K562 (cell line): Measurements from ENCODE around the gene CCDC17. TPM values are rescaled to one million over a fixed set of nuclear protein-coding genes. Genes with fewer than 3 reads are reported as not detected.

ENCODE experiments used
- C11orf30 ChIP-seq: fragments of 450-650 bp; IDR thresholded peaks from 2 replicates; pipeline ENCODE4 v1.6.1; 2016; ENCODE audit warnings: low read depth, mild to moderate bottlenecking
- CEBPB ChIP-seq: fragments of 450-650 bp; IDR thresholded peaks from 2 replicates; pipeline ENCODE4 v1.6.1; 2016; ENCODE audit warnings: missing genetic modification characterization, missing compliant biosample characterization
- CEBPG ChIP-seq, 3 experiments: fragments of 200-800 bp in 1 of 3; sonication (Bioruptor generic) in 1 of 3; sonication (generic) in 1 of 3; formaldehyde crosslinking in 1 of 3; IDR thresholded peaks in 2 of 3; conservative IDR thresholded peaks in 1 of 3; 2 replicates each; pipeline versions ENCODE4 v1.6.1 to v1.8.0; 2016 to 2022; ENCODE audit warnings: missing compliant biosample characterization in 2 of 3, missing genetic modification characterization in 2 of 3, mild to moderate bottlenecking in 1 of 3, missing genetic modification reagents in 1 of 3
- CHD2 ChIP-seq: IDR thresholded peaks from 2 replicates; pipeline ENCODE4 v1.6.1; 2011; ENCODE audit warnings: low read depth, low read length
- CREB1 ChIP-seq, 2 experiments: sonication (generic) in 1 of 2; formaldehyde crosslinking in 1 of 2; IDR thresholded peaks; 2 replicates each; pipeline versions ENCODE4 v1.6.1 to v1.8.0; 2012 to 2022; ENCODE audit warnings: inconsistent platforms in 1 of 2, mild to moderate bottlenecking in 1 of 2, missing genetic modification reagents in 1 of 2, moderate library complexity in 1 of 2
- CREM ChIP-seq: IDR thresholded peaks from 2 replicates; pipeline ENCODE4 v1.6.1; 2014; ENCODE audit warnings: antibody characterized with exemption, low read depth
- CTCFL ChIP-seq: IDR thresholded peaks from 2 replicates; pipeline ENCODE4 v1.6.1; 2011; ENCODE audit warnings: borderline replicate concordance, low read depth, mild to moderate bottlenecking, moderate library complexity, low read length; ENCODE audit not compliant: insufficient read depth, poor library complexity, severe bottlenecking
- CXXC5 ChIP-seq: fragments of 250-450 bp; sonication (Bioruptor Pico); IDR thresholded peaks from 2 replicates; pipeline ENCODE4 v1.8.0; 2022; ENCODE audit warnings: inconsistent platforms, mild to moderate bottlenecking, moderate library complexity
- EHMT2 ChIP-seq: fragments of 450-650 bp; IDR thresholded peaks from 2 replicates; pipeline ENCODE4 v1.6.1; 2018; ENCODE audit warnings: antibody characterized with exemption
- HIVEP1 ChIP-seq: fragments of 250-450 bp; sonication (Bioruptor Pico); IDR thresholded peaks from 2 replicates; pipeline ENCODE4 v1.4.0; 2020; ENCODE audit warnings: mild to moderate bottlenecking
- HNRNPL ChIP-seq: fragments of 200-400 bp; formaldehyde crosslinking; IDR thresholded peaks from 2 replicates; pipeline ENCODE4 v1.6.1; 2017; ENCODE audit warnings: low read depth, mild to moderate bottlenecking, low read length
- IRF9 ChIP-seq: fragments of 450-650 bp; IDR thresholded peaks from 2 replicates; pipeline ENCODE4 v1.6.1; 2016; ENCODE audit warnings: missing biosample characterization, missing genetic modification characterization
- KLF16 ChIP-seq: IDR thresholded peaks from 2 replicates; pipeline ENCODE4 v1.6.1; 2016; ENCODE audit warnings: antibody characterized with exemption
- MAFG ChIP-seq: fragments of 450-650 bp; conservative IDR thresholded peaks from 2 replicates; pipeline ENCODE4 v1.6.1; 2016; ENCODE audit warnings: missing genetic modification characterization, missing compliant biosample characterization
- MAX ChIP-seq: sonication (generic); formaldehyde crosslinking; IDR thresholded peaks from 2 replicates; pipeline ENCODE4 v1.9.0; 2022; ENCODE audit warnings: mild to moderate bottlenecking, missing genetic modification reagents
- NEUROD1 ChIP-seq: fragments of 150-350 bp; IDR thresholded peaks from 2 replicates; pipeline ENCODE4 v1.6.1; 2014; ENCODE audit warnings: borderline replicate concordance, low read length, low read depth; ENCODE audit not compliant: partially characterized antibody
- PURB ChIP-seq: sonication (generic); formaldehyde crosslinking; IDR thresholded peaks from 2 replicates; pipeline ENCODE4 v1.9.0; 2021; ENCODE audit warnings: low read depth, mild to moderate bottlenecking, missing genetic modification reagents
- RBM34 ChIP-seq: fragments of 200-400 bp; formaldehyde crosslinking; IDR thresholded peaks from 2 replicates; pipeline ENCODE4 v1.6.1; 2018; ENCODE audit warnings: low read length, borderline replicate concordance; ENCODE audit not compliant: insufficient read depth
- TBL1XR1 ChIP-seq, 2 experiments: IDR thresholded peaks; 2 replicates each; pipeline ENCODE4 v1.6.1; 2012; ENCODE audit warnings: improper control_type of control experiment in 2 of 2, low read length in 2 of 2, mild to moderate bottlenecking in 1 of 2
- U2AF1 ChIP-seq: fragments of 200-400 bp; formaldehyde crosslinking; optimal IDR thresholded peaks from 2 replicates; pipeline ENCODE3; 2017; ENCODE audit warnings: mild to moderate bottlenecking, low read depth, low read length, moderate library complexity
- ZHX1 ChIP-seq: fragments of 150-350 bp; conservative IDR thresholded peaks from 2 replicates; pipeline ENCODE4 v1.6.1; 2014; ENCODE audit warnings: low read length
- ZNF140 ChIP-seq: fragments of 250-450 bp; sonication (Bioruptor Pico); IDR thresholded peaks from 2 replicates; pipeline ENCODE4 v1.8.0; 2021; ENCODE audit warnings: moderate library complexity, mild to moderate bottlenecking, inconsistent platforms
- ZNF146 ChIP-seq: IDR thresholded peaks from one replicate; pipeline ENCODE4 v1.6.1; 2018; ENCODE audit warnings: missing compliant biosample characterization; ENCODE audit not compliant: unreplicated experiment
- ZNF253 ChIP-seq: fragments of 250-450 bp; sonication (Bioruptor Pico); conservative IDR thresholded peaks from 2 replicates; pipeline ENCODE4 v1.6.1; 2021; ENCODE audit warnings: mild to moderate bottlenecking
- ZNF668 ChIP-seq: fragments of 250-450 bp; sonication (Bioruptor Pico); IDR thresholded peaks from 2 replicates; pipeline ENCODE4 v1.8.0; 2022; ENCODE audit warnings: mild to moderate bottlenecking, inconsistent platforms
- polyA plus RNA-seq, 8 experiments: library from polyadenylated mRNA; depleted of rRNA in 4 of 8; stranded (reverse) in 5 of 8; unstranded in 3 of 8; fragments of >200 nt; fragmentation: Nextera tagmentation in 2 of 8; fragmentation: Illumina TruSeq in 1 of 8; extraction: Ambion mirVana in 2 of 8; extraction: Trizol in 1 of 8; gene quantifications; 2 replicates each; pipeline versions ENCODE4 v1.2.1 to v1.2.3, GENCODE V29; 2011 to 2014; ENCODE audit warnings: inconsistent platforms in 1 of 8, missing spikeins in 1 of 8
- total RNA-seq, 7 experiments: library from RNA; depleted of rRNA in 6 of 7; stranded (reverse); fragments of >200 nt in 6 of 7; fragmentation: Illumina TruSeq in 2 of 7; extraction: Trizol in 2 of 7; gene quantifications; 2 replicates each; pipeline versions ENCODE4 v1.2.1 to v1.2.3, GENCODE V29; 2011 to 2021; ENCODE audit warnings: low replicate concordance in 1 of 7

CCDC17 gene
- total and polyA plus RNA-seq, 9 of the 15 experiments (the other 6 are each of a cell fraction or from before 2014, with no cell fraction given), result 0.20 to 2.4 (median 0.85) TPM

- no peak for TF ChIP-seq IRF9
- no peak for TF ChIP-seq CEBPG (CRISPR knock-in tag; IDR thresholded peaks at IDR 0.05)
- no peak for TF ChIP-seq CEBPG (tag; conservative IDR thresholded peaks at IDR 0.05 in 1 of 2, IDR thresholded peaks at IDR 0.05 in 1 of 2)
- TF ChIP-seq EHMT2, result no peak
- TF ChIP-seq CREB1 (IDR thresholded peaks at IDR 0.05), result peak; percentile 92
- TF ChIP-seq CREB1 (CRISPR knock-in tag; IDR thresholded peaks at IDR 0.05), result peak; percentile 96
- no peak for TF ChIP-seq CEBPB
- TF ChIP-seq HIVEP1 (CRISPR knock-in tag), result no peak
- no peak for TF ChIP-seq CXXC5 (CRISPR knock-in tag)
- no peak for TF ChIP-seq HNRNPL
- TF ChIP-seq MAFG (tag), result no peak
- TF ChIP-seq ZNF668 (CRISPR knock-in tag), result no peak
- no peak for TF ChIP-seq MAX (CRISPR knock-in tag)
- no peak for TF ChIP-seq C11orf30
- TF ChIP-seq TBL1XR1 (IDR thresholded peaks at IDR 0.05; ENCODE audit: low read length in 2 of 2), result no peak
- no peak for TF ChIP-seq ZNF253 (CRISPR knock-in tag)
- no peak for TF ChIP-seq ZHX1
- TF ChIP-seq CTCFL, result no peak
- no peak for TF ChIP-seq NEUROD1
- TF ChIP-seq KLF16, result no peak
- TF ChIP-seq ZNF140 (CRISPR knock-in tag), result no peak
- TF ChIP-seq CHD2, result peak; percentile 54; the same call in 1 of the 2 replicates
- TF ChIP-seq U2AF1, result no peak
- TF ChIP-seq PURB (CRISPR knock-in tag), result no peak
- no peak for TF ChIP-seq RBM34
- peak; percentile 96 for TF ChIP-seq CREM
- TF ChIP-seq ZNF146 (CRISPR knock-in tag), result no peak
Measured at GRCh38 chr1:45583264-45583665, 40.6 kb downstream of the CCDC17 start (continued).
